Upper lobe of left lung (tissue), 6 donors: ENCODE measurements around the gene AFAP1L1. TPM values are rescaled to one million over a fixed set of nuclear protein-coding genes. Genes with fewer than 3 reads are reported as not detected.

Experiments used
- ATAC-seq, 2 donors: fragments of 200-7000 bp; cut with Tn5 transposase; one replicate each; pipeline ENCODE4 v1.9.1; 2022; ENCODE audit warnings: mild to moderate bottlenecking in 2 of 2, moderate library complexity in 2 of 2; ENCODE audit not compliant: low FRiP score in 2 of 2
- DNase-seq, 2 donors: peaks; one replicate each; pipeline ENCODE4 v3.0.0-alpha.2; 2019 to 2020
- H3K27ac ChIP-seq, 4 donors: fragments of 200-600 bp; sonication (generic); one replicate each; pipeline ENCODE4 v1.5.1; 2016 to 2019
- H3K27me3 ChIP-seq, 4 donors: fragments of 200-600 bp; sonication (generic); one replicate each; pipeline ENCODE4 v1.5.1; 2017 to 2019
- H3K36me3 ChIP-seq, 4 donors: fragments of 200-600 bp; sonication (generic); one replicate each; pipeline ENCODE4 v1.5.1; 2016 to 2019
- H3K4me1 ChIP-seq, 4 donors: fragments of 200-600 bp; sonication (generic); one replicate each; pipeline ENCODE4 v1.5.1; 2018 to 2019
- H3K4me3 ChIP-seq, 4 donors: fragments of 200-600 bp; sonication (generic); one replicate each; pipeline ENCODE4 v1.5.1; 2017 to 2019; ENCODE audit warnings: mild to moderate bottlenecking in 2 of 4, moderate library complexity in 1 of 4
- H3K9me3 ChIP-seq, 4 donors: fragments of 200-600 bp; sonication (generic); one replicate each; pipeline ENCODE4 v1.5.1; 2018 to 2019
- EP300 ChIP-seq, 4 donors: sonication (generic); formaldehyde crosslinking; IDR thresholded peaks; one replicate each; pipeline ENCODE4 v1.5.1; 2017; ENCODE audit warnings: antibody characterized with exemption in 4 of 4, control low read depth in 2 of 4
- POLR2A ChIP-seq, 4 donors: fragments of 450-650 bp; IDR thresholded peaks; one replicate each; pipeline ENCODE4 v1.5.1; 2016 to 2017; ENCODE audit warnings: antibody characterized with exemption in 4 of 4, mild to moderate bottlenecking in 2 of 4
- POLR2AphosphoS5 ChIP-seq, 2 donors: sonication (generic); formaldehyde crosslinking; IDR thresholded peaks; one replicate each; pipeline ENCODE4 v1.5.1; 2017; ENCODE audit warnings: antibody characterized with exemption in 2 of 2
- WGBS, 2 donors: methylation state at CpG; one replicate each; pipeline ENCODE4 v1.1.5; 2017 to 2018; 5-methylcytosine and 5-hydroxymethylcytosine counted together
- total RNA-seq, 6 donors: library from RNA; depleted of rRNA in 4 of 6; stranded (reverse); fragments of >200 nt in 4 of 6; gene quantifications; one replicate each; pipeline versions ENCODE4 v1.1.0 to v1.2.1, GENCODE V29; 2016 to 2021
- TF ChIP-seq, protein P1 (sequence below), 6 experiments: fragments of 450-650 bp in 4 of 6; fragments of 200-600 bp in 2 of 6; sonication (generic) in 2 of 6; IDR thresholded peaks; one replicate each; pipeline ENCODE4 v1.5.1; 2016 to 2019; ENCODE audit warnings: antibody characterized with exemption in 6 of 6
- donor health status: DM: no; HTN: no; CAD: no; lungs with moderate emphysema.
- donor health status: DM: no; HTN: yes; CAD: no; lungs with severe emphysema.

AFAP1L1 gene
- total RNA-seq, 6 donors from 2014 or later, result 15.1 to 40.8 (median 26.5) TPM

- H3K27me3 ChIP-seq, result no peaks in the 10 kb centered on the region
- no peak overlapping the region for H3K27ac ChIP-seq
- no peaks in the 10 kb centered on the region for H3K4me1 ChIP-seq
- no peaks in the 10 kb centered on the region for H3K9me3 ChIP-seq
- WGBS, 2 donors, result 95 to 97% methylated on average over 6 to 8 of the region's 8 CpGs
- no peak for DNase-seq
- H3K4me3 ChIP-seq, result no peak overlapping the region
- H3K36me3 ChIP-seq, result peaks cover 0 to 52% (median 6%) of the 10 kb centered on the region in 4 donors
- TF ChIP-seq, protein P1, sequence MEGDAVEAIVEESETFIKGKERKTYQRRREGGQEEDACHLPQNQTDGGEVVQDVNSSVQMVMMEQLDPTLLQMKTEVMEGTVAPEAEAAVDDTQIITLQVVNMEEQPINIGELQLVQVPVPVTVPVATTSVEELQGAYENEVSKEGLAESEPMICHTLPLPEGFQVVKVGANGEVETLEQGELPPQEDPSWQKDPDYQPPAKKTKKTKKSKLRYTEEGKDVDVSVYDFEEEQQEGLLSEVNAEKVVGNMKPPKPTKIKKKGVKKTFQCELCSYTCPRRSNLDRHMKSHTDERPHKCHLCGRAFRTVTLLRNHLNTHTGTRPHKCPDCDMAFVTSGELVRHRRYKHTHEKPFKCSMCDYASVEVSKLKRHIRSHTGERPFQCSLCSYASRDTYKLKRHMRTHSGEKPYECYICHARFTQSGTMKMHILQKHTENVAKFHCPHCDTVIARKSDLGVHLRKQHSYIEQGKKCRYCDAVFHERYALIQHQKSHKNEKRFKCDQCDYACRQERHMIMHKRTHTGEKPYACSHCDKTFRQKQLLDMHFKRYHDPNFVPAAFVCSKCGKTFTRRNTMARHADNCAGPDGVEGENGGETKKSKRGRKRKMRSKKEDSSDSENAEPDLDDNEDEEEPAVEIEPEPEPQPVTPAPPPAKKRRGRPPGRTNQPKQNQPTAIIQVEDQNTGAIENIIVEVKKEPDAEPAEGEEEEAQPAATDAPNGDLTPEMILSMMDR (IDR thresholded peaks at IDR 0.05), result no peak
- TF ChIP-seq POLR2AphosphoS5 (IDR thresholded peaks at IDR 0.05) (no peak), POLR2A (IDR thresholded peaks at IDR 0.05) (no peak), EP300 (IDR thresholded peaks at IDR 0.05) (no peak)
- ATAC-seq, result no peak
Measured at GRCh38 chr5:149247726-149248125, 23.9 kb upstream of the AFAP1L1 start.

- DNase-seq (no peak), ATAC-seq (no peak)
- no peaks in the 10 kb centered on the region for H3K4me1 ChIP-seq
- no peak overlapping the region for H3K27ac ChIP-seq
- peaks cover 0 to 38% (median 6%) of the 10 kb centered on the region in 4 donors for H3K36me3 ChIP-seq
- no peaks in the 10 kb centered on the region for H3K27me3 ChIP-seq
- TF ChIP-seq, protein P1 (IDR thresholded peaks at IDR 0.05), result no peak
- TF ChIP-seq POLR2AphosphoS5 (IDR thresholded peaks at IDR 0.05) (no peak), EP300 (IDR thresholded peaks at IDR 0.05) (no peak), POLR2A (IDR thresholded peaks at IDR 0.05) (no peak)
- H3K9me3 ChIP-seq, result no peaks in the 10 kb centered on the region
- 73 to 77% methylated on average over 4 of the region's 4 CpGs for WGBS, 2 donors
- no peak overlapping the region for H3K4me3 ChIP-seq
Measured at GRCh38 chr5:149251546-149251945, 20.1 kb upstream of the AFAP1L1 start.

GRCh38 chr5:149254506-149254905 lies 17.2 kb upstream of the AFAP1L1 start:
- Histone ChIP-seq H3K4me1 (no peaks in the 10 kb centered on the region), H3K36me3 (peaks cover 0 to 15% (median 5%) of the 10 kb centered on the region in 4 donors), H3K9me3 (no peaks in the 10 kb centered on the region), H3K4me3 (no peak overlapping the region), H3K27me3 (no peaks in the 10 kb centered on the region), H3K27ac (no peak overlapping the region)
- whole genome bisulfite sequencing, 2 donors, result 63 to 84% methylated on average over 3 of the region's 3 CpGs
- DNase-seq (no peak), ATAC-seq (no peak)
- TF ChIP-seq EP300 (IDR thresholded peaks at IDR 0.05) (no peak), POLR2A (IDR thresholded peaks at IDR 0.05) (no peak), POLR2AphosphoS5 (IDR thresholded peaks at IDR 0.05) (no peak)
- TF ChIP-seq, protein P1 (IDR thresholded peaks at IDR 0.05), result no peak

DNA sequence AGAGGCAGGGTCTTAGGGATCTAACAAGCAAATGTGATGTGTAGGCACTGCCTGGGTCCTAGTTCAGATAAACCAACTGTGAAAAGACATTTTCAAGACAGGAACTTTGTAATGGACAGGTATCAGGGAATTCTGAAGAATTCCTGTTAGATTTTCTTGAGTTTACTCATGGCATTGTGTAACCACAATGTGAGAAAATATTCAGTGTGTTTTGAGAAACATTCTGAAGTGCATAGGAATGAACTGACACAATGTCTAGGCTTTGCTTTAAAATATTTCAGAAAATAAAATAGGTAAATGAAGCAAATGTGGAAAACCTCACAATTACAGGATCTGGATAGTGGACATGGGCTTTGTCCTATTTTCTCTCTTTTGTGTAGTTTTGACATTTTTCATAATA lies 15.2 kb upstream of the AFAP1L1 start:
- no peaks in the 10 kb centered on the region for H3K27me3 ChIP-seq
- no peak for ATAC-seq
- TF ChIP-seq POLR2A (IDR thresholded peaks at IDR 0.05) (no peak), EP300 (IDR thresholded peaks at IDR 0.05) (no peak), POLR2AphosphoS5 (IDR thresholded peaks at IDR 0.05) (no peak)
- TF ChIP-seq, protein P1 (IDR thresholded peaks at IDR 0.05), result no peak

GRCh38 chr5:149257131-149257530 lies 14.5 kb upstream of the AFAP1L1 start:
- DNase-seq (no peak), ATAC-seq (no peak)
- Histone ChIP-seq H3K27me3 (no peaks in the 10 kb centered on the region), H3K9me3 (no peaks in the 10 kb centered on the region), H3K27ac (no peak overlapping the region), H3K4me3 (no peak overlapping the region), H3K4me1 (no peaks in the 10 kb centered on the region), H3K36me3 (peaks cover 0 to 10% (median 0%) of the 10 kb centered on the region in 4 donors)
- no peak for TF ChIP-seq EP300 (IDR thresholded peaks at IDR 0.05)
- TF ChIP-seq, protein P1 (IDR thresholded peaks at IDR 0.05), result no peak
- no peak for TF ChIP-seq POLR2AphosphoS5 (IDR thresholded peaks at IDR 0.05)
- TF ChIP-seq POLR2A (IDR thresholded peaks at IDR 0.05), result no peak
- 58 to 75% methylated on average over 1 of the region's 1 CpG for WGBS, 2 donors

More for the DNA sequence above, 15.2 kb upstream of the AFAP1L1 start:
- no peak overlapping the region for H3K4me3 ChIP-seq
- no peaks in the 10 kb centered on the region for H3K9me3 ChIP-seq
- H3K4me1 ChIP-seq, result no peaks in the 10 kb centered on the region
- no peak overlapping the region for H3K27ac ChIP-seq
- peaks cover 0 to 10% (median under 1%) of the 10 kb centered on the region in 4 donors for H3K36me3 ChIP-seq
- DNase-seq, result no peak
